IPS-20b (cell line): ENCODE measurements around the gene ANKS1A.

ENCODE experiments used
- H3K27ac ChIP-seq: one replicate; pipeline ENCODE4 v1.5.1; 2013; ENCODE audit warnings: low read length
- H3K27me3 ChIP-seq: 2 replicates; pipeline ENCODE4 v1.6.1; 2013; ENCODE audit warnings: mild to moderate bottlenecking, low read length, inconsistent platforms; ENCODE audit not compliant: insufficient read depth
- H3K36me3 ChIP-seq: 2 replicates; pipeline ENCODE4 v1.6.1; 2013; ENCODE audit warnings: low read depth, mild to moderate bottlenecking, inconsistent platforms, low read length, moderate library complexity; ENCODE audit not compliant: insufficient read depth
- H3K4me1 ChIP-seq: 2 replicates; pipeline ENCODE4 v1.6.1; 2013; ENCODE audit warnings: mild to moderate bottlenecking, control low read depth, inconsistent platforms, low read length, moderate library complexity; ENCODE audit not compliant: insufficient read depth
- H3K4me3 ChIP-seq: 2 replicates; pipeline ENCODE4 v1.5.1; 2013; ENCODE audit warnings: mild to moderate bottlenecking, low read length, inconsistent platforms
- H3K9ac ChIP-seq: 2 replicates; pipeline ENCODE4 v1.6.1; 2013; ENCODE audit warnings: low read depth, mild to moderate bottlenecking, inconsistent platforms, low read length, moderate library complexity
- H3K9me3 ChIP-seq: 2 replicates; pipeline ENCODE4 v1.6.1; 2013; ENCODE audit warnings: mild to moderate bottlenecking, low read depth, low read length, inconsistent platforms; ENCODE audit not compliant: insufficient read depth

ANKS1A gene

DNA sequence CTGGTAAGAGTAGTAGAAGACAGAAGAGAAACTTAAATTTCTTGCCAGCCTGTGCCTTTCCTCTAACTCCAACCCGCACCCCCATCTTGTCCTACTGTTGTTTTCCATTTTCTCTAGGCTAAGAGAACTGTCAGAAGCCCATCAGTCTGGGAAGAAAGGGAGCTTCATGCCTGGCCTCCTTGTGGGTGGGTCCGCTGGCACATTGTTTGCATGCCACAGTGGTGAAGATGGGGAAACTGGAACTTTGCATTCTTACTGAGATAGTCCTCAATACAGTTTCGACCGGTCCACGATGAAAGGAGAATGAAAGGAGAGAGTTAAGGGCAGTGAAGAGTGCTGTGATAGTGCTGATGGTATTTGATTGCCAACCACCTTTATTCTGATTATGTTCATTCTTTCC, 149.0 kb downstream of the ANKS1A start:
- peak overlapping the region; percentile 46; the same call in 1 of the 2 replicates for H3K9ac ChIP-seq
- peak overlapping the region; percentile 35 for H3K27ac ChIP-seq
- peaks cover 3% of the 10 kb centered on the region; the same call in 1 of the 2 replicates for H3K36me3 ChIP-seq
- no peaks in the 10 kb centered on the region for H3K27me3 ChIP-seq
- H3K4me1 ChIP-seq = peaks cover 47% of the 10 kb centered on the region
- H3K9me3 ChIP-seq = no peaks in the 10 kb centered on the region
- H3K4me3 ChIP-seq = no peak overlapping the region

DNA sequence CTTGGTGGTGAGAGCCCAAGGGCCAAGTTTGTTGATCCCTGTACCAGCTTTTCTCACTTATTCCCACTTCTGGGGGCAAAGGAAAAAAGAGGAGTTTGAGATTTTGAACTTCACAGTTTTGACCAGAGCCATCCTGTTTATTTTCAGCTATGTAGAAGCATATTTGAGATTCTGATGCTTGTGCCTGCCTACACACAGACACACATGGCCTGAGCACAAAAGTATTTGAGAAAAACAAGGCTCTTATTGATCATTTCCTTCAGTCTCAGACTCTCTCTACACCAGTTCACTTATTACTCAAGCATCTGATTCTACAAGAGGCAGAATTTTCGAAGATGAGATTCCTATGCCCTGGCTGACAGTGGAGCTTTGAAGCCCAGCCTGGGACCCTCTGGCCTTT, 151.3 kb downstream of the ANKS1A start:
- Histone ChIP-seq H3K4me3 (no peak overlapping the region), H3K27me3 (no peaks in the 10 kb centered on the region), H3K4me1 (peaks cover 62% of the 10 kb centered on the region), H3K9ac (no peak overlapping the region), H3K36me3 (peaks cover 3% of the 10 kb centered on the region; the same call in 1 of the 2 replicates), H3K9me3 (no peaks in the 10 kb centered on the region), H3K27ac (no peak overlapping the region)

DNA sequence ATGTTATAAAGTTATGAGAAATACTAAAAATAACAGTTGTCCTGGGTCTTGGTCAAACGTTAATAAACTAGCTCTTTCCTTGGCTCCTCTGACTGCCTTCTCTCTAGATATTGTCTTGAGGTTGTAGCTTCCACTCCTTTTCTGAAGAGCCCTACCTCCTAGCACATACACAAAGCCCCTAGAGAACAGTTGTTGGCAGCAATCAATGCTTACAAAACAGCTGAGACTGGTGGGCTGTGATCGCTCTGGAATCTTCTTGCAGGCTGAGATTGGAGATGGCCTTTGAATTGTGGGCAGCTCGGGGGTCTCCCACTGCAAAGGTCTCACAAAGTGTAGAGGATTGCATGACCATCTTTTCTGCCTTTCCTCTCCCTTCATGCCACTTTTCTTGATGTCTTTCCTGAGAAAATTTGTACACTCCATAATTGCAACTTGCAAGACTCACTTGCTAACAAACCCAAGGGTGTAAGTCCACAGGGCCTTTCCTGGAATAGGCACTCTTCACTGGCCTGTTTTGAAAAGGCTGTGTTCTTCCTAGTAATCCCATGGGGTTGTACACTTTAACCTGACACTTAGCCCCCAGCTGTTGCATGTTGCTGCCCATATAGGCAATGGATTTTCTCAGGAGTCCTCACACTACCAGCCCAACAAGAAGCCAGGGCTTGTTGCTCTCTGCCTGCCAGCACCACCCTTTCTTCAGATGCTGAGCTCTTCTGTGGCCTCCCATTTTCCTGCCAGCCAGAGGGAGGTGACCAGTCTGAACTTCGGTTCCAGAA, 152.2 kb downstream of the ANKS1A start:
- peaks cover 3% of the 10 kb centered on the region; the same call in 1 of the 2 replicates for H3K36me3 ChIP-seq

DNA sequence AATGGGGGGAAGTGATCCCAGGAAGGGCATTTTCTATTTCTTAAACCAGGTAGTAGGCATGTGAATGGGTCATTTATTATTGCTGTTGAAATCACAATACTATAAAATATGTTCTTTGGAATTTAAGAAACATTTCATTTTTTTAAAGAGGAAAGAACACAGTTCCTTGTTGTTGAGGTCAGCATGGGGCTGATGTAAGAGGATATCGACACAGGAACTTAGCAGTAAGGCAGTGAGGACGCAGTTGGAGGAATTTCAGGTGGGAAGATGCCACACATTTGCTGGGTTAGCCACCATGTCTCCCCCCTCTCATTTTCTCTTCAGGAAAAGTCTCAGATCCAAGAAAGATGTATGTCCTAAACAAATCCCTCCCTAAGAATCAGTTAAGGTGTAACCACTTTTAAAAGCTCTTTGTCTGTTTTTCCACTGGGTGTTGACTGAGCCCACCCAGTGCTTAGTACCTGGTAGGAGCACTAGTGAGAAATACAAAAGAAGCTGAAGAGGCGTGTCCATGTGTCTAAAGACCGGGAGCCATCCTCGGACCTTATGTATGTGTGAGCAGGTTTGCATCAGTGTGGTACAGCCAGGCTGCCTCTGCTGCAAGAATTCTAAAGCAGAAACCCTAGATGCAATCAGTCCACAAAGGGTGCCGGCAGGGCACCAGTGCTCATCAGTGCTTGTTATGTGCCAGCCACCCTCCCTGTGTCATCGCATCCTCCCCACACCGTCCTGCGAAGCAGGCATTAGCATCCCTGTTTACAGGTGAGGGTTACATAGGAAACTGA, 153.2 kb downstream of the ANKS1A start:
- H3K27me3 ChIP-seq = no peaks in the 10 kb centered on the region
- peaks cover 62% of the 10 kb centered on the region for H3K4me1 ChIP-seq

More for the DNA sequence above, 152.2 kb downstream of the ANKS1A start:
- H3K4me3 ChIP-seq = no peak overlapping the region
- H3K27ac ChIP-seq = no peak overlapping the region
- H3K27me3 ChIP-seq = no peaks in the 10 kb centered on the region
- no peaks in the 10 kb centered on the region for H3K9me3 ChIP-seq
- H3K9ac ChIP-seq = no peak overlapping the region
- H3K4me1 ChIP-seq = peaks cover 62% of the 10 kb centered on the region

DNA sequence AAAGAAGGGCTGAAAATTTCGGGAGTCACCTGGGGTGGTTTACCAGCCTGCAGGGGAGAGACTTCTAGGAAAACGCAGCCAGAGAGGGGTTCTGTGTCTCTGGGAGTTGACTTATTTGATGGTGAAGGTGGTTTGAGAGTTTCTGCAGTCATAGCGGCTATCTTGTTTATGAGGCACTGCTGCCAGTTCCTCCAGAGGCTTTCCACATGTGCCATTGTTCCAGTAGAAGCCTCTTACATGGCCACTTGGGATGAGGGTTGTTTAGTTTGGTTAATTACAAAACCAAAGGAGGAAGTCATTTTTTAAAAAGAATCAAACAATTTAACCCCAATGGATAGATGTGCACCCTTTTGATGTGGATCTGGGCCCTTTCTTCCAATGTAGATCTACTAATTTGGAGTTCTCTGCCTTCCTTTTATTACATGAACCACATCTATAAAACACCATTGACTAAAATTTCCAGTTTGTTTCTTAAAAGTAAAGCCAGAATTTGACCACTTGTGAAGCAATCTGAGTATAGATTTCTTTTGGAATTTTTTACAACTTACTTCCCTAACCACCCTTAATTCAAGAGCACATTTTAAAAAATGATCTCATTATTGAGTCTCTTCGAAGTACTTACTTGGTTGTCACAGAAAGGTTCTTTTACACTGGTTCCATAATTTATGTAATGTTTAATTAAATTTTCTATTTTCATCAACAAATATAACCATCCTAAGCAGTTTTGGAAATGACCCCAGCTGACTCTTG, 154.5 kb downstream of the ANKS1A start:
- H3K4me1 ChIP-seq = peaks cover 64% of the 10 kb centered on the region
- no peak overlapping the region for H3K27ac ChIP-seq
- H3K9ac ChIP-seq = peak overlapping the region; percentile 49; the same call in 1 of the 2 replicates
- H3K36me3 ChIP-seq = peaks cover 3% of the 10 kb centered on the region; the same call in 1 of the 2 replicates
- no peaks in the 10 kb centered on the region for H3K9me3 ChIP-seq
- no peak overlapping the region for H3K4me3 ChIP-seq
- H3K27me3 ChIP-seq = no peaks in the 10 kb centered on the region

More for the DNA sequence above, 153.2 kb downstream of the ANKS1A start:
- Histone ChIP-seq H3K9me3 (no peaks in the 10 kb centered on the region), H3K36me3 (peaks cover 3% of the 10 kb centered on the region; the same call in 1 of the 2 replicates), H3K9ac (peak overlapping the region; percentile 42; the same call in 1 of the 2 replicates), H3K4me3 (no peak overlapping the region), H3K27ac (peak overlapping the region; percentile 34)

DNA sequence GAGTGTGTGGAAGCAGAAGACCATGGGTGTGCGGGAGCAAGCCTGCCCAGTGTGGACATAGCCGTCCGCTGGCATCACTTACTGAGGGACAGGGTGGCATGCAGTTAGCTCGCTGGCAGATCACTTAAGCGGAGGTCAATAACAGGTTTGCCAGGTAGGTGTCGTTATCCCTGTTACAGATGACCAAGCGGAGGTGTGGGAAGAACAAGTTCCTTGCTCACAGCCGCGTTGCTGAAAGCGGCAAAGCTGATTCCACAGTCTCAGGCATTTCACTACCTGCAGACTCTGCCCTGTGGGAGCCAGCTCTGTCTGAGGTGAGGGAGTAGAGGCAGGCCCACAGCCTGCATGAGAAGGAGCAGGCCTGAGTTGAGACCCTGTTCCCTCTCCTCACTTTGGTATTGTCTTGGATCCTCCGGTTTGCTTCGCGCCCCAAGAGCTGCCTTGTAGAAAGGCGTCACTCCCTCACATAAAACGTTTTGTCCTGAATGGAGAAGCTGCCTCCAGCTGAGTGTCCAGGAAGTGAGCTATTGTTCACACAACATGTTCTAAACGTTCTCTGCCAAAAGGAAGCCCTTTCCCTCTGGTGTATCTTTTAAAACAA, 155.2 kb downstream of the ANKS1A start:
- Histone ChIP-seq H3K9me3 (no peaks in the 10 kb centered on the region), H3K36me3 (peaks cover 3% of the 10 kb centered on the region; the same call in 1 of the 2 replicates), H3K4me1 (peaks cover 70% of the 10 kb centered on the region), H3K27me3 (no peaks in the 10 kb centered on the region), H3K4me3 (0 out of 2 replicates have a peak overlapping the region, but pooled peaks have one; percentile 1), H3K9ac (peak overlapping the region; percentile 49; the same call in 1 of the 2 replicates), H3K27ac (peak overlapping the region; percentile 27)

DNA sequence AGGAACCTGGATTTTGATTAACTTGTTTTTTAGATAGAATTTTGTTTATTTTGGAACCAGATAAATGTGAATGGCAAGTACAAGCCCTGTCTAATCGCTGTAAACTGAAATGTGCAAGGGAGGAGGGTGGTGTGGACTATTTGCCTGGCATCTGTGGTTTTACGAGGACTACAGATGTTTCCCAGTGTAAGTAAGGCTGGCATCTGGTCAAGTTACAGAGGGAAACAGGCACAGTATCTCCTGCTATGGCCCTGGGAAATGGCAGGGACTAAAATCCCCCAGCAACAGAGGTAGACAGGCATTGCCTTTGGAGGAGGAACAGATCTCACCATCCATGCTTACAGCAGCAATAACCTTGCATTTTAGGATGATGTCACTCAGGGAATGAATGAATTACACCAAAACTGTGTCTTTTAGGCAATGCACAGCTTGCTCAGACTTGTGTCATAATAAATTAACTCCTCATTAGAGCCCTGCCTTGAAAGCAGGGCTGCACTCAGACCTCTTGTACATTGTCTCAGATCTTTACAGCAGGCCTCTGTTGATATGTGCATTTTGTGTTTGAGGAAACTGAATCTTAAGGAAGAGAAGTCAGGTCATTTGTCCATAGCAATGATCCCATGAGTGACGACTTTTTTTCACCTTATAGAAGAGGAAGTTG, 155.8 kb downstream of the ANKS1A start:
- Histone ChIP-seq H3K27me3 (no peaks in the 10 kb centered on the region), H3K27ac (peak overlapping the region; percentile 5), H3K4me3 (no peak overlapping the region), H3K9me3 (no peaks in the 10 kb centered on the region), H3K9ac (peak overlapping the region; percentile 49; the same call in 1 of the 2 replicates), H3K36me3 (peaks cover 3% of the 10 kb centered on the region; the same call in 1 of the 2 replicates), H3K4me1 (peaks cover 72% of the 10 kb centered on the region)

DNA sequence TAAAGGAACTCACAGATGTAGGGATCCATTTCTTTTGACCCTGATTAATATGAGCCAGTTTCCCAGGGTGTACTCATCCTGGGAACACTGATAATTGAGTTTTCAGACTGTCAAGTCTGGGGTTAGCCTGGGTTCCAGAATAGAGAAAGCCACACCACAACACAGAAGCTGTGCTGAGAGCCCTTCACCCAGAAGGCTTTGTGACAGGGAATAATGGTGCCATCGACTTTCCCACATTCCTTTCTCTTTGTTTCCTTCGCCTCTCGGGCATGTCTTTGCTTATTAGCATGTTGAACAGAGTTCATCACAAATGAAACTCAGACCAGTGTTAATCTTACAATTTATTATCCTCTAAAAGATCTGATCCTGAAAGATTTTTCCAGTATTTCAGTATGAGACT, 157.0 kb downstream of the ANKS1A start:
- 0 out of 2 replicates have a peak overlapping the region, but pooled peaks have one; percentile 1 for H3K9ac ChIP-seq
- H3K9me3 ChIP-seq = no peaks in the 10 kb centered on the region
- H3K4me3 ChIP-seq = no peak overlapping the region
- no peaks in the 10 kb centered on the region for H3K27me3 ChIP-seq
- H3K4me1 ChIP-seq = peaks cover 75% of the 10 kb centered on the region
- no peak overlapping the region for H3K27ac ChIP-seq
- H3K36me3 ChIP-seq = 0 out of 2 replicates have a peak, but pooled peaks cover 3% of the 10 kb centered on the region

DNA sequence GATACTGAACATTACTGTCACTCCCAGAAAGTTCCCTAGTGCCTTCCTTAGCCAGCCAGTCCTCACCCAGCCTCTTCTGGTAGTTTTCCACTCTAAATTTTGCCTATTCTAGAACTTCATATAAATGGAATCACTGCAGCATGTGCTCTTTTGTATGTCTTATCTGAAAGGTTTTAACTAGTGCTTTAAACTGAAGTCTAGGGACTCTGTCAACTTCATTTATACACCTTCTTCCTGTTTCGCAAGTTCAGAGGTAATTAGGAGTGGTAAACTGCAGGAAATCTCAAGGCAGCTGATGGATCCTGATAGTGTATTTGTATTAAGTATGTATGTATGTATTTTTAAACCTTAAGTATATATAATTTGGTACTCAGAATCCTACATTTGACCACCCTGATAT, 157.8 kb downstream of the ANKS1A start:
- peaks cover 75% of the 10 kb centered on the region for H3K4me1 ChIP-seq
- no peak overlapping the region for H3K27ac ChIP-seq
- H3K27me3 ChIP-seq = no peaks in the 10 kb centered on the region
- peak overlapping the region; percentile 75; the same call in 1 of the 2 replicates for H3K9ac ChIP-seq
- 0 out of 2 replicates have a peak, but pooled peaks cover 2% of the 10 kb centered on the region for H3K36me3 ChIP-seq
- H3K4me3 ChIP-seq = no peak overlapping the region
- H3K9me3 ChIP-seq = no peaks in the 10 kb centered on the region

DNA sequence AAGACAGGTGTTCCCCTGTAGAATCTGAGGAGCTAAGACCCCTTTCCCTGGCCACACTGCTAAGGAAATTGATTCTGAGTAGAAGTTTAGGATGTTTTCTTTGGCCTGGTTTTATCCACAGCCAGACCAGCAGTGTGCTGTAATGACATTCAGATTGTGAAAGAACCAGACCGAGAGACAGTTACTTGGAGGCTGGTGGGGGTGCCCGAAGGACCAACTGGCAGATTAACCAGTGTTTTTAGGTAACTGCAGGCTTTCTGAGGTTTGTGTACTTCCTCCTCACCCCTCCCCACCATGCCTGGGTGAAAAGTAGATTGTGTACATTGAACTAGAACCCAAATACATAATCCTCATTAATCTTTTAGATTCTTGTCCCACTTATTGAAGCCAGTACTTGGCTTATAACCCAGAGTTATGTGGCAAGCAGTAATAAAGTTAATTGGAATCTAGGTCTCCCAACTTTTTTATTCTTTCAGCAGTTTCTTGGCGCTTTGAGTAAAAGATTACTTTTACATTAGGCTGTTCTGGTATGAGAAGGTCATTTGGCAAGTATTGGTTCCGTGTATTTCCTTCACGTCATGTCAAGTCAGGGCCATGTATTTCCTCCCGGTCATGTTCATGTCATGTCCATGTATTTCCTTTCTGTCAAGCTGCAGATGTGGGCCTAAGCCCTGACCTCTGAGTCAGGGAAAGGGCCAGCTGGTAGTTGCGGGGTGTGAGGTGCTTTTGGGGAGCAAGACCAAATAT, 158.4 kb downstream of the ANKS1A start:
- H3K36me3 ChIP-seq = 0 out of 2 replicates have a peak, but pooled peaks cover 4% of the 10 kb centered on the region
- H3K27ac ChIP-seq = peak overlapping the region; percentile 90
- peaks cover 70% of the 10 kb centered on the region for H3K4me1 ChIP-seq
- H3K9me3 ChIP-seq = no peaks in the 10 kb centered on the region
- H3K27me3 ChIP-seq = no peaks in the 10 kb centered on the region
- H3K4me3 ChIP-seq = peak overlapping the region; percentile 28; the same call in 1 of the 2 replicates
- H3K9ac ChIP-seq = peak overlapping the region; percentile 75; the same call in 1 of the 2 replicates
